ENCODE measurements around the gene TREH.

DNA sequence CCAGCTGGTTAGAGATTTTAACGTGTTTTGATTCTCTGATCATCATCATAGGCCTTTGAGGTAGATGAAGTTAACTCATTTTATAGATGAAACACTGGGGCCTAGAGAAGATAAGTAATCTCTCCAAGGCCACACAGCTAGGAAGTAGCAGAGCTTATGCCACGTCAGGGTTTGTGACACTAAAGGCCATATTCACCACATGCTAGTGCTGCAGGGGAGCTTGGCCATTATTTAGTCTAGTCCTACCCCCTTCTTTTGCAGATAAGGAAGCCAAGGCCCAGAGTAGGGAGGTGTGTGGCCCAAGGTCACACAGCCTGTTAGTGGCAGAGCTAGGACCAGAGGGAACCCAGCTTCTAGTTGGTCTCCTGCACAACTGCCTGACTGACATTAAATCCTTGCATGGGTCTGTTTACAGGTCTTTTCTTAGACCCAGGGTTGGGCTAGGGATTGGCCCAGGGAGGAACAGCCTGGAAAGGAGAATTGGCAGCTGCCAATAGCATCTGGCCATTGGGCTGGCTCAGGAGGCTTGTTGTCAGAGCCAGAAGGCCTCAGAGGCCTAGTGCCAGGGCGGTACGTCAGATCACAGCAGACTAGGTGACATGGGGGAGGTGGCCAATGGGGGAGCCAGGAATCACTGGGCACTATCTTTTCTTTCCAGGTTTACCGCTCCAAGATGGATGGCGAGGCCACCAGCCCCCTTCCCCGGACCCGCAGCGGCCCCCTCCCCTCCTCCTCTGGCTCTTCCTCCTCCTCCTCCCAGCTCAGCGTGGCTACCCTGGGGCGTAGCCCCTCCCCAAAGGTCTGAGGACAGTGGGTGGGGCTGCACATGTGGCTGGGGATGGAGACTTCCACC, 36.1 kb downstream of the TREH start:
- TF ChIP-seq, protein P1, sequence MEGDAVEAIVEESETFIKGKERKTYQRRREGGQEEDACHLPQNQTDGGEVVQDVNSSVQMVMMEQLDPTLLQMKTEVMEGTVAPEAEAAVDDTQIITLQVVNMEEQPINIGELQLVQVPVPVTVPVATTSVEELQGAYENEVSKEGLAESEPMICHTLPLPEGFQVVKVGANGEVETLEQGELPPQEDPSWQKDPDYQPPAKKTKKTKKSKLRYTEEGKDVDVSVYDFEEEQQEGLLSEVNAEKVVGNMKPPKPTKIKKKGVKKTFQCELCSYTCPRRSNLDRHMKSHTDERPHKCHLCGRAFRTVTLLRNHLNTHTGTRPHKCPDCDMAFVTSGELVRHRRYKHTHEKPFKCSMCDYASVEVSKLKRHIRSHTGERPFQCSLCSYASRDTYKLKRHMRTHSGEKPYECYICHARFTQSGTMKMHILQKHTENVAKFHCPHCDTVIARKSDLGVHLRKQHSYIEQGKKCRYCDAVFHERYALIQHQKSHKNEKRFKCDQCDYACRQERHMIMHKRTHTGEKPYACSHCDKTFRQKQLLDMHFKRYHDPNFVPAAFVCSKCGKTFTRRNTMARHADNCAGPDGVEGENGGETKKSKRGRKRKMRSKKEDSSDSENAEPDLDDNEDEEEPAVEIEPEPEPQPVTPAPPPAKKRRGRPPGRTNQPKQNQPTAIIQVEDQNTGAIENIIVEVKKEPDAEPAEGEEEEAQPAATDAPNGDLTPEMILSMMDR (IDR thresholded peaks at IDR 0.05 in 4 of 5, conservative IDR thresholded peaks at IDR 0.05 in 1 of 5): no peak
- peak; percentile 13 to 28 for TF ChIP-seq POLR2A (IDR thresholded peaks at IDR 0.05)
